ENCODE data around the gene PSMD10. TPM values are rescaled to one million over a fixed set of nuclear protein-coding genes. Genes with fewer than 3 reads are reported as not detected.

PSMD10 gene, protein sequence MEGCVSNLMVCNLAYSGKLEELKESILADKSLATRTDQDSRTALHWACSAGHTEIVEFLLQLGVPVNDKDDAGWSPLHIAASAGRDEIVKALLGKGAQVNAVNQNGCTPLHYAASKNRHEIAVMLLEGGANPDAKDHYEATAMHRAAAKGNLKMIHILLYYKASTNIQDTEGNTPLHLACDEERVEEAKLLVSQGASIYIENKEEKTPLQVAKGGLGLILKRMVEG
- total RNA-seq = 93.9 and 99.5 TPM in 2 replicates
- long read RNA-seq, transcript PSMD10-204 (5 exons, 768 nt) = minor isoform, 15 of 251 reads
- long read RNA-seq, transcript PSMD10-201 (5 exons, 1,546 nt) = major isoform, 232 of 251 reads
- long read RNA-seq, partial matches to known transcripts = 0 of 251 reads
- long read RNA-seq, other reads (novel, unspliced or antisense) = 3 of 251 reads

DNA sequence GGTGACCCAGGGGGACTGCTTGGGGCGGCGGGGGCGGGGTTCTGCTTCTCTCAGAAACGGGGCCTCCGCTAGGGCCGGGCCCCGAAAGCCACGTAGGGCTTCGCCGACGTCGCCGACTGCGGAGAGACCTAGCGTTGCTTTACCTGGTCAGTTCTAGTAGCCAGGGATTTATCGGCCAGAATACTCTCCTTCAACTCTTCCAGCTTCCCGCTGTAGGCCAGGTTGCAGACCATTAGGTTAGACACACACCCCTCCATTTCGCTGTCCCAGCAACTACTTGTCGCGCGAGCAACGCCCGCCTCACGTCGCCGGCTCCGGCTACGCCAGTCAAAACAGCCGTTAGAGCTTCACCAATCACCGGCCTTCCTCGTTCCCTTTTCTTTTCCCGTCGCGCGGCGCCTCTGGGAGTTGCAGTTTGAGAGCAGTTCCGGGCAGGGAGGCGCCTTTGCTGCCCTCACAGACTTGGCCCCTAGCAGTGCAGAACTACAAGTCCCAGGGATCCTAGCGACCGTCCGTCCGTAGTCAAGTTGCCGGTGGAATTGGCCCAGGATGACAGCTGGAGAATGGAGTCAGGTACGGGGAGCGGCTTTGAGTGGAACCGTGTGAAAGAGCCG, at the start of gene PSMD10, which contains the start of gene ATG4A:
PSMD10 (minus strand) TSS at position 279 of the 614 bp plus-strand sequence; CDS start at position 257, 22 bp downstream.
ATG4A (plus strand) TSS at position 515 of the 614 bp plus-strand sequence; CDS start at position 564, 49 bp downstream.
- Mint-ChIP-seq H3K4me1 (peaks cover 11% of the 10 kb centered on the region), H3K4me3 (no peak within 1 kb of the TSS), H3K36me3 (ENCODE audit: low read depth) (no peaks in the 10 kb centered on the region), H3K27ac (ENCODE audit: unreplicated experiment) (no peak within 1 kb of the TSS), H3K27me3 (ENCODE audit: low read depth) (peaks cover 7% of the 10 kb centered on the region), H3K9me3 (no peaks in the 10 kb centered on the region)
- DNase-seq (ENCODE audit: low read depth, low spot score) = peak; percentile 93
- TF ChIP-seq, protein P1, sequence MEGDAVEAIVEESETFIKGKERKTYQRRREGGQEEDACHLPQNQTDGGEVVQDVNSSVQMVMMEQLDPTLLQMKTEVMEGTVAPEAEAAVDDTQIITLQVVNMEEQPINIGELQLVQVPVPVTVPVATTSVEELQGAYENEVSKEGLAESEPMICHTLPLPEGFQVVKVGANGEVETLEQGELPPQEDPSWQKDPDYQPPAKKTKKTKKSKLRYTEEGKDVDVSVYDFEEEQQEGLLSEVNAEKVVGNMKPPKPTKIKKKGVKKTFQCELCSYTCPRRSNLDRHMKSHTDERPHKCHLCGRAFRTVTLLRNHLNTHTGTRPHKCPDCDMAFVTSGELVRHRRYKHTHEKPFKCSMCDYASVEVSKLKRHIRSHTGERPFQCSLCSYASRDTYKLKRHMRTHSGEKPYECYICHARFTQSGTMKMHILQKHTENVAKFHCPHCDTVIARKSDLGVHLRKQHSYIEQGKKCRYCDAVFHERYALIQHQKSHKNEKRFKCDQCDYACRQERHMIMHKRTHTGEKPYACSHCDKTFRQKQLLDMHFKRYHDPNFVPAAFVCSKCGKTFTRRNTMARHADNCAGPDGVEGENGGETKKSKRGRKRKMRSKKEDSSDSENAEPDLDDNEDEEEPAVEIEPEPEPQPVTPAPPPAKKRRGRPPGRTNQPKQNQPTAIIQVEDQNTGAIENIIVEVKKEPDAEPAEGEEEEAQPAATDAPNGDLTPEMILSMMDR (conservative IDR thresholded peaks at IDR 0.05) = peak; percentile 13

DNA sequence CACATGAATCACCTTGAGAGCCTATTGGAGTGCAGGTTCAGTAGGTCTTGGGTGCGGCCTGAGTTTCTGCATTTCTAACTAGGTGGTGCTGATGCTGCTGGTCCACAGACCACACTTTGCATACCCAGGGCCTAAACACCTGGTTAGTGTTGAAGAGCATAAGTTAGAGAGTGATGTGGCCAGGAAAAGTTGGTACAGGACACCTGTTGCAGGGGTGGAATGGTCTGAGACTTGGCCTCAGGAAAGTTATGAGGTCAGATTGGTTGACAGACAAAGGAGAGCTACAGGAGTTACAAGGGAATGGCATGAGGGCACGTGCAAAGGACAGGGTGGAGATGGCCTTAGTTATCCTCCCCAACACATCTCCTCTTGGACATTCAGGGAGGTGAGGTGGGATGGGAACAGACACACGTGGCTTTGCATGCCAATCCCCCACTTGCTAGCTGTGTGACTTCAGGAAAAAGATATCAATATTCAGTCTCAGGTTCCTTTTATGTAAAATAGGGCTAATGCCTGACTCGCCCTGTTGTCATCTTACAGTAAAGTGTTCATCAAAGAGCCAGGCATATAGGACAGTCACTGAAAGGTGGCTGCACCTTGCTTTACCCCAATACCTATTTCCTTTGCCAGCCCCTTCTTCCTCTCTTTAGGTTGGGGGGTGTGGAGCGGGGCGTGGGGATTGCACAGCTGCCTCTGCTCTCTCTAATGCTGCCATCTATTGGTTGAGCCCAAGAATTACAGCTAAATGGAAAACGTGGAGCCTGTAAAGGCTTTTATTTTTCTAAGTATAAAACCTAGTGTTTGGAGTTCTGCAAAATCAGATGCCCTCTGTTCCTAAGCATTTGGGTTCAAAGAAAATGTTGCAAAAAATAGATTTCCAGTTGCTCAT, 47.7 kb upstream of the PSMD10 start:
- no peak for DNase-seq (ENCODE audit: low read depth, low spot score)
- Mint-ChIP-seq H3K4me3 (no peak overlapping the region), H3K27me3 (ENCODE audit: low read depth) (no peaks in the 10 kb centered on the region)

DNA sequence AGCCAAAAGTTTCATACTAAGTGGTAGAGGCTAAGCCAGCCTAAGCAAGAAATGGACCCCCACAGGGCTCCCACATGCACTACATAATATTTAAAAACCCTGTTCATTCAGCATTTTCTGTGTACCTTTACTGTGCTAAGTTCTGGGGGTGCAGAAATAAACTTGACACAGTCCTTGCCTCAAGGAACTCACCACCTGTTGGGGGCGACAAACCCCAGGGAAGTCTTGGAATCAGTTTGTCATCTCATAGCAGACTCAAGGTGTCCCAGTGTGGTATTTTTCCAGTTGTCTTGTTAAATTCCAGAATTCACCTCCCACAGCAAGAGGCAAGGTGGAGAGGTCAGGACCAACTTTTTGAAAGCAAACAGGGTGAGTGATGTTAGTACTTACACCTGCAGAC, 43.4 kb upstream of the PSMD10 start:
- TF ChIP-seq, protein P1 (conservative IDR thresholded peaks at IDR 0.05) = no peak
- no peak overlapping the region for H3K27ac Mint-ChIP-seq (ENCODE audit: unreplicated experiment)
- no peak for DNase-seq (ENCODE audit: low read depth, low spot score)
- no peaks in the 10 kb centered on the region for H3K4me1 Mint-ChIP-seq
- H3K36me3 Mint-ChIP-seq (ENCODE audit: low read depth) = peaks cover 17% of the 10 kb centered on the region
- H3K27me3 Mint-ChIP-seq (ENCODE audit: low read depth) = no peaks in the 10 kb centered on the region
- H3K9me3 Mint-ChIP-seq = no peaks in the 10 kb centered on the region
- H3K4me3 Mint-ChIP-seq = no peak overlapping the region

More for the DNA sequence above, 47.7 kb upstream of the PSMD10 start:
- TF ChIP-seq, protein P1 (conservative IDR thresholded peaks at IDR 0.05) = peak; percentile 55
- Mint-ChIP-seq H3K4me1 (no peaks in the 10 kb centered on the region), H3K27ac (ENCODE audit: unreplicated experiment) (no peak overlapping the region), H3K9me3 (peaks cover 3% of the 10 kb centered on the region), H3K36me3 (ENCODE audit: low read depth) (peaks cover 13% of the 10 kb centered on the region)

DNA sequence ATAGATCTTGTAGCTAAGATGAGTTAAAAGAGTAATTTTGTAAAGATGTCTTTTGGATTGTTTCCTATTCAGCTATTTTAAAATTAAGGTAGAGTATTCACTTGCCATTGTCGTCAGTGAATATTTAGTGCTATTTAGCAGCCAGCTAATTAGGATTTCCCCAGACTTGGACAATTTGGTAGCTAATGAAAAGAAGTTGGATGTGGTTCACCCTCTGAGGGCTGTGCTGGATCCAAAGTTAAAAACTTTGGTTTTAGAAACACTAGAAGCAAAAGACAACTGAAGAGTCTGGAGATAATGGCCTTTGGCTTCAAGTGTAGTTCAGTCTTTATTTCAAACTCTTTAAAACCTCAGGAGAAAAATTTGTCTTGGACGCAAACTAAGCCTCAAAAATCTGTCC, 41.5 kb upstream of the PSMD10 start:
- Mint-ChIP-seq H3K4me3 (no peak overlapping the region), H3K27ac (ENCODE audit: unreplicated experiment) (no peak overlapping the region), H3K27me3 (ENCODE audit: low read depth) (no peaks in the 10 kb centered on the region), H3K36me3 (ENCODE audit: low read depth) (peaks cover 12% of the 10 kb centered on the region), H3K4me1 (no peaks in the 10 kb centered on the region), H3K9me3 (peaks cover 2% of the 10 kb centered on the region)
- TF ChIP-seq, protein P1 (conservative IDR thresholded peaks at IDR 0.05) = no peak
- DNase-seq (ENCODE audit: low read depth, low spot score) = no peak

DNA sequence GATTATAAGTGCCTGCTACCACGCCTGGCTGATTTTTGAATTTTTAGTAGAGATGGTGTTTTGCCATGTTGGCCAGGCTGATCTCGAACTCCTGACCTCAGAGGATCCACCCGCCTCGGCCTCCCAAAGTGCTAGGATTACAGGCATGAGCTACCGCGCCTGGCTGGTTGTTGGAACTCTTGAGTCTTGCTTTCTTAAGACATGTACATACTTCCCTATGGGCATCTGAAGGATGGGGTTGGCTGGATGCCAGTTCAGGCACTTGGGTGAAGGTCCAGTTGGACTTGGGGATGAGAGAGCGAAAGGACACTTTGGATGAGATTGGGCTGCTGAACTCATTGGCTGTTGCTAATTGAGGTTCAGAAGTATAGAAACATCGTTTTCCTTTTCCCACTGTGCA, 40.7 kb upstream of the PSMD10 start:
- DNase-seq (ENCODE audit: low read depth, low spot score) = no peak
- Mint-ChIP-seq H3K4me1 (no peaks in the 10 kb centered on the region), H3K27ac (ENCODE audit: unreplicated experiment) (no peak overlapping the region), H3K4me3 (no peak overlapping the region), H3K27me3 (ENCODE audit: low read depth) (no peaks in the 10 kb centered on the region), H3K36me3 (ENCODE audit: low read depth) (peaks cover 12% of the 10 kb centered on the region), H3K9me3 (peaks cover 2% of the 10 kb centered on the region)
- TF ChIP-seq, protein P1 (conservative IDR thresholded peaks at IDR 0.05) = no peak
